GM23248 (cell line): ENCODE data around the gene ZSCAN9.

ENCODE experiments used
- EZH2 ChIP-seq: fragments of 200-600 bp; sonication (generic); IDR thresholded peaks from 2 replicates; pipeline ENCODE4 v1.6.1; 2018; ENCODE audit warnings: antibody characterized with exemption, mild to moderate bottlenecking; ENCODE audit not compliant: insufficient read depth, poor library complexity, severe bottlenecking
- EZH2phosphoT487 ChIP-seq: fragments of 200-600 bp; sonication (generic); IDR thresholded peaks from 2 replicates; pipeline ENCODE4 v1.6.1; 2018; ENCODE audit warnings: antibody characterized with exemption, moderate library complexity, mild to moderate bottlenecking, low read depth; ENCODE audit not compliant: insufficient read depth

GRCh38 chr6:28203201-28203600 is 21.9 kb upstream of the ZSCAN9 start:
- TF ChIP-seq EZH2 = no peak
- TF ChIP-seq EZH2phosphoT487 = no peak
